ENCODE results near the gene CYP4F22.
"Not testable (repeated sequence)": the region's sequence is repeated elsewhere in the genome, so short reads cannot be mapped to it uniquely, and the experiment has no call there.

CYP4F22 gene

GRCh38 chr19:15495151-15495550, 13.2 kb upstream of the CYP4F22 start:
- no peak for DNase-seq

- DNase-seq: no peak
Measured at GRCh38 chr19:15498156-15498858, 10.0 kb upstream of the CYP4F22 start.

- DNase-seq: peak; percentile 41
Measured at GRCh38 chr19:15498910-15499309, 9.4 kb upstream of the CYP4F22 start.

GRCh38 chr19:15501596-15501995, 6.7 kb upstream of the CYP4F22 start:
- no peak for DNase-seq

DNA sequence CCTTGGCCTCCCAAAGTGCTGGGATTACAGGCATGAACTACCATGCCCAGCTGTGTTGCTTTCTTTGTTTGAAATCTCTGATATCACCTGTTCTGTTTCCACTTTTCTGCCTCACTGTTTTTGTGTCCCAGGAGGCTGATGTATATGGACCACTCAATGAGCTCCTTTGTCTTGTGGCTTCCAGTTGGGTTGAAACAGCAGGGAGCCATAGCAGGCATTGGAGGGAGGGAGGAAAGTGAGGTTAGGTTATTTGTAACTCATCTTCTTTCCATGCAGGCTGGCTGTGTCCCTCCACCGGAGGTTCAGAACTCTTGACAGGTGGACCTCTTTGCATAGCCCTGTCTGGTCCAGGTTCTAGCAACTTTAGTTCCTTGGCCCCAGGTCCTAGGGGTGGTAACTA, 6.1 kb upstream of the CYP4F22 start:
- DNase-seq: no peak

DNA sequence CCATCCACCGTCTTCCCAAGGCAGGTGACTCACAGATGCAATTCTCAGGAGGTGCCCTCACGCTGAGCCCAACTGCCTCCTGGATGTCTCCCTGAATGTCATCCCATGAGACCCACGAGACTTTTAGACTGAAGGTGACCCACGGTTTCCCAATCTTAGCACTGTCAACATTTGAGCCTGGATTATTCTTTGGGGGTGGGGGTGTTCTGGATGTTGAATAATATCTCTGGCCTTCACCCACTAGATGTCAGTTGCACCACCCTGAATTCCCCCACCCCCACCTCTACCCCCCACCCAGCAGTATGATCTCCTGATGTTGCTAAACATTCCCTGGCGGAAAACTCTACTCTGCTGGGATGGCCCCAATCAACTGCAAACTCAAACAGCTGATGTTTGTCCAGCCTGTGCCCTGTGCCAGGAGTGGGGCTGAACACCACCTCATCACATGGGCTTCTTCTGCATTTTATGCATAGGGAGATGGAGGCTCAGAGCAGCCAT, 2.2 kb upstream of the CYP4F22 start:
- no peak for DNase-seq

DNA sequence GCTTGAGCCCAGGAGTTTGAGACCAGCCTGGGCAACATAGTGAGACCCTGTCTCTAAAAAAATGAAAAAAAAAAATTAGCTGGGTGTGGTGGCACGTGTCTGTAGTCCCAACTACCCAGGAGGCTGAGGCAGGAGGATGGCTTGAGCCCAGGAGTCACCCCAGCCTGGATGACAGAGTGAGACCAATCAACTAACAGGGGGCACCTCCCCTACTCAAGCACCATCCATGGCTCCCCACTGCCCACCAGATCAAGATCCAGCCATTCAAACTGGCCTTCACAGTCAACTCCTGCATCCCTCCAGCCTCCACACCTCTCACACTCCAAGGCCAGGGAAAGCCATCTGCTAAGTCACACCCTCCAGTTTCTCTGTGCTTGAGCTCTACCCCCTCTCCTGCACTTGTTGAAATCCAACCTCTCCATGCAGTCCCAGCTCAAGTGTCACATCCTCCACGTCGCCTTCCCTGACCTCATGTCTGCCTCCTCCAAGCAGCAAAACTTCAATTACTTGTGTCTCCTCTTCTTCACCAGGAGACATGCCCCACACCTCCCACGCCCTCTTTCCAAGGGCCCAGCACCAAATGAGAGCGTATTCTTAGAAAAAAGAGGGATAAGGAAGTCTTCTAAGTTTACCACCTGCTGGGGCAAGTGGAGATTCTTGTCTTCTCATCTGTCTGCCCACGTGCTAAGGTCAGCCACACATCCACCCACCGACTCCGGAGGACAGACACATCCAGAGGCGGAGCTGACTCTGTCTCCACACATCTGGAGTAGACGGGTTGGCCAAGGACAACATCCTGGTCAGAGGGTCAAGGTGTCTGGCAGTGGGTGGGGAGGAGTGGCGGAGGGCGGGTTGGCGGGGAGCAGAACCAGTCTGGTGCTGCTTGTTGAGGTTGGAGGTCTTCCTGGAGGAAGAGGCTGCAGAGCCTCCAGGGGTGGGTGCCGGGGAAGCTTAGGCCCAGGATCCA, 974 bp upstream of the CYP4F22 start:
- no peak for DNase-seq

DNA sequence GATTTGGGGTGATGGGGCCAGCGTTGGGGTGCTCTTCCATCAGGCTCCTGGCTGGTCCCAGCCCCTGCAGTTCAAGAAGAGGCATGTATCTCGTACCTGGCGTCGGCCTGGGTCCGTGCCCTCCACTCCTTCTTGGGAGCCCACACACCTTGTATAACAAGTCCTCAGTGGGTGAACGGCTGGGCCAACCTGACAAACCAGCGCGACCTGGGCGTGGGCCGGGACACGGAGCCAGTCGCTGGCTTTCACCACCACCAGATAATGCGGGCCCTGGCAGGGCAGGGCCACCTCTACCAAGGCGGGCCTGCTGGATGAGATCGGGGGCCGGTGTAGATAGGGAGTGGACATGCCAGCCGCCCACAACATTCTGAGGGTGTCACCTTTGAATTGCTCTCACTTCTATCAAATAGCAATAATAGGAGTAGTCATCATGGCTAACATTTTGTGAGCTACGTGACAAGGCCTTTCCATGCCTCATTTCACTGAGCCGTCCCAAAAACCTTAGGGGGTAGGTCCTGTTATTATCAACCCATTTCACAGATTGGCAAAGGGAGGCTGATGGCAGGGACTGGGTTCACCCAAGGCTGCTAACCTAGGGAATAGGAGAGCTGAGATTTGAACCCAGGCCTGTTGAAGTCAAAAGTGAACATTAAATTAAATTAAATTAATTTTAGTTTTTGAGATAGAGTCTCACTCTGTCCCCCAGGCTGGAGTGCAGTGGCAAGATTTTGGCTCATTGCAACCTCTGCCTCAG, 3.5 kb downstream of the CYP4F22 start:
- no peak for DNase-seq

GRCh38 chr19:15515227-15515625, 6.9 kb downstream of the CYP4F22 start:
- not testable (repeated sequence) for DNase-seq

GRCh38 chr19:15516363-15516762, 8.0 kb downstream of the CYP4F22 start:
- DNase-seq: no peak

- no peak for DNase-seq
Measured at GRCh38 chr19:15517778-15518177, 9.5 kb downstream of the CYP4F22 start.

- no peak for DNase-seq
Measured at GRCh38 chr19:15519433-15519976, 11.2 kb downstream of the CYP4F22 start.

DNA sequence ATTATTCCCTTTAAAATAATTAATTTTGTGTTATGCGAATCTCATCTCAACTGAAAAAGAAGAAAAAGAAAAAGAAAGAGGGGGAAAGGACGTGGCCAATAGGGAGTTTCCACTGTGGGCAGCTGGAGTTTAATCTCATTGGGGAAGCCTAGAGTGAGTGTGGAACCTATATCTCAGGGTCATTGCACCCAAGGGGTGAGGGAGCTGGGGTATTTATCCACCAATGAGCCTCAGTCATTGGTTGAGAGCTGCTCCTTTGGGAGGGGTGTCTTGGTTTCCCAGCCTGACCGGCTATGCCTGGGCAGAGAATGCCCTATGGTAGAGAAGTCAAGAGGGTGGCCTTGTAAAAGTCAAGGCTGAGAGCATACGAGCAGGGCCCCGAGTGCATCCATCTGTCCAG, 16.5 kb downstream of the CYP4F22 start:
- DNase-seq: no peak

DNA sequence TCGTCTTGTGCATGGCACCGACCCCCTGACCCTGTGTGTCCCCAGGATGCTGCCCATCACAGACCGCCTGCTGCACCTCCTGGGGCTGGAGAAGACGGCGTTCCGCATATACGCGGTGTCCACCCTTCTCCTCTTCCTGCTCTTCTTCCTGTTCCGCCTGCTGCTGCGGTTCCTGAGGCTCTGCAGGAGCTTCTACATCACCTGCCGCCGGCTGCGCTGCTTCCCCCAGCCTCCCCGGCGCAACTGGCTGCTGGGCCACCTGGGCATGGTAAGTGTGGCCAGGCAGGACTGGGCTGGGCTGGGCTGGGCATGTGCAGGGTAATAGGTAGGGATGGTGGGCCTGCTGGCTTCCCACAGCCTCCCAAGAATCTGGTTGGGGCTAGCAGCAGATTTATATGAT, 17.0 kb downstream of the CYP4F22 start:
- no peak for DNase-seq

DNA sequence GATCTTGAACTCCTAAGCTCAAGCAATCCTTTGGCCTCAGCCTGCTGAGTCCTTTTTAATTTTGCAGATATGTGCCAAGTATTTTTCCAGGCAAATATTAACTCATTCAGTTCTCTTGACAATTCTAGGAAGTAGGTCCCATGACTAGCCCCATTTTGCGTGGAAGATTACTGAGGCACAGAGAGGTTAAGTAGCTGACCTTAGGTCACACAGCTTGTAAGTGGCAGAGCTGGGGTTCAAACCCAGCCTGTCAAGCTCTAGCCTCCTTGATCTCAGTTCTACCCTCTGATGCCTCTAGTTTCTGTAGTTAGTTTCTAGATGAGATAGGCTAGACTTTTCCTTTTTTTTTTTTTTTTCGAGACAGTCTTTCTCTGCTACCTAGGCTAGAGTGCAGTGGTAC, 18.1 kb downstream of the CYP4F22 start:
- no peak for DNase-seq

DNA sequence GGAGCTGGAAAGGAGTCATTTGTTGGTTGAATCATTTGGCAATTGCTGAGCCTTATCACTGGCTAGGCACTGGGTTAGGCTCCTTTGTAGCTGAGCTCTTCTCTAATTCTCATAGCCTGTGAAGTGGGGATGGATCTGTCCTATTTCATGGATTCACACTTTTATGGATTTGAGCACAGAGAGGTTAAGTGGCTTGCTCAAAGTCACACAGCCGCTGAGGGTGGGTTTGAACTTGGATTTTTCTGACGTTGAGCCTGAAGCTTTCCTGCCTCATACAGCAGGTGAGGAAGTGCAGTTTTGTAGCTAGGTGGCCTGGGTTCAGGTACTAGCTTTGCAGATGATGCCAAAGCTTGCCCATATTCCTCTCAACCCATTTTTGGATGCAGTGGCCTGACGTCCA, 19.4 kb downstream of the CYP4F22 start:
- no peak for DNase-seq

- no peak for DNase-seq
Measured at GRCh38 chr19:15529774-15530372, 21.5 kb downstream of the CYP4F22 start.

DNA sequence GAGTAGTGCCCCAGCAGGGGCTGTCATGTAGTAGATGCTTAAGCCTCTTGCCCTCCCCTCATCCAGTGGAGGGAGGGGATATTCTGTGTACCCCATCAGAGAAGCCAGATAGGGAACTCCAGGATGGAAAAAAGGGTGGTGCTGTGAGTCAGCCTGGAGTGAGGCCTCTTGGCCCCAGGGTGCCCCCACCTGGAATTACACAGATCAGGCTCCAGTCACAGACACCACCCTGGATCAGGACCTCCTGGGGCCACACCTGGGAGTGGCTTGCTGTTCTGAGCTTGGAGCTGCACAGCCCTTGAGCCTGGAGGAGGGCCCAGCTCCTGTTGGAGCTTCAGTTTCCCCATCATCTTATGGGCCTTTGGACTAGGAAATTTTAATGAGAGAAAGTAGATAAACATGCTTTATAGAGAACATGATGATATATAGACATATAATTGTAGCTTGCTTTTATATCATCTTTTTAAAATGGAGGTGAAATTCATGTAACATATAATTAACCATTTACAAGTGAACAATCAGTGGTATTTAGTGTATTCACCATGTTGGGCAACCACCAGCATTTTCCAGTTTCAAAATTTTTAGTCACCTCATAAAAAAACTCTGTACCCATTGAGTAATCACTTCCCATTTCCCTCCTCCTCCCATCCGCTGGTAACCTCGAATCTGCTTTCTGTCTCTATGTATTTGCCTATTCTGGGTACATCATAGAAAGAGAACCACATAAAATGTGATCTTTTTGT, 24.6 kb downstream of the CYP4F22 start:
- no peak for DNase-seq

DNA sequence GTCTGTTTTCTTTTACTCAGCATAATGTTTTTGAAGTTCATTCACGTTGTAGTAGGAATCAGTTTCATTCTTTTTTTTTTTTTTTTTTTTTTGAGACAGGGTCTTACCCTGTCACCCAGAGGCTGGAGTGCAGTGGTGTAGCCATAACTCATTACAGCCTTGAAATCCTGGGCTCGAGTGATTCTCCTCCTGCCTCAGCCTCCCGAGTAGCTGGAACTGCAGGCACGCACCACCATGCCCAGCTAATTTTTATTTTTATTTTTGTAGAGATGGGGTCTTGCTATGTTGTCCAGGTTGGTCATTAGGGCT, 25.2 kb downstream of the CYP4F22 start:
- DNase-seq: not testable (repeated sequence)

GRCh38 chr19:15534957-15535864, 26.9 kb downstream of the CYP4F22 start:
- no peak for DNase-seq

GRCh38 chr19:15536350-15536749, 28.0 kb downstream of the CYP4F22 start:
- DNase-seq: no peak
